K562 (cell line): ENCODE data around the gene SNX15. TPM values are rescaled to one million over a fixed set of nuclear protein-coding genes. Genes with fewer than 3 reads are reported as not detected.

Source experiments
- ATAC-seq: fragments of 200-7000 bp; cut with Tn5 transposase; 3 replicates; pipeline ENCODE4 v1.9.1; 2020; ENCODE audit warnings: moderate library complexity
- BruUV-seq: library from RNA; stranded (reverse); fragments of 400-500 nt; replicated peaks from 2 replicates; lab custom pipeline; 2021; lab: Mats Ljungman, UMichigan
- CTCF ChIA-PET: fragments of 300-600 bp; formaldehyde crosslinking; extraction: SDS; loops from one replicate; lab custom pipeline; 2021; ENCODE audit warnings: low intra/inter-chr PET ratio; lab: Yijun Ruan, JAX
- POLR2A ChIA-PET: fragments of 300-600, 350-650 bp; sonication (Branson Sonifier 250); formaldehyde crosslinking; extraction: SDS; loops from one replicate; lab custom pipeline; 2021; ENCODE audit warnings: antibody characterized with exemption, inconsistent platforms; lab: Yijun Ruan, JAX
- DNase-seq, 4 experiments: peaks; one replicate each; pipeline versions ENCODE4 v3.0.0 to v3.0.0-alpha.2; 2011 to 2018; ENCODE audit warnings: low spot score in 3 of 4, mixed read lengths in 3 of 4; ENCODE audit errors: extremely low read depth in 1 of 4
- FAIRE-seq: peaks from 2 replicates; lab custom pipeline; 2011; peaks lifted over from hg19 to GRCh38; lab: Jason Lieb, UNC
- H2AFZ ChIP-seq: 2 replicates; pipeline ENCODE4 v1.6.0; 2011; ENCODE audit warnings: low read depth, low read length, control low read depth, inconsistent platforms
- H3K27ac ChIP-seq: fragments of 200-600 bp; 3 replicates; pipeline ENCODE4 v1.8.0; 2011; ENCODE audit warnings: low read depth, mild to moderate bottlenecking, control low read depth, inconsistent platforms, low read length, moderate library complexity, mixed read lengths; ENCODE audit errors: extremely low read depth
- H3K27me3 ChIP-seq, 2 experiments: fragments of 300-600 bp in 1 of 2; 2 replicates in 1 of 2; 3 replicates in 1 of 2; pipeline versions ENCODE4 v1.6.0 to v1.8.0; 2011; ENCODE audit warnings: inconsistent platforms in 2 of 2, low read length in 2 of 2, mild to moderate bottlenecking in 1 of 2, mixed read lengths in 1 of 2, moderate library complexity in 1 of 2; ENCODE audit not compliant: control insufficient read depth in 2 of 2, insufficient read depth in 2 of 2
- H3K36me3 ChIP-seq: fragments of 300-600 bp; 3 replicates; pipeline ENCODE4 v1.8.0; 2011; ENCODE audit warnings: mild to moderate bottlenecking, low read length, inconsistent platforms; ENCODE audit not compliant: control insufficient read depth, insufficient read depth
- H3K4me1 ChIP-seq, 2 experiments: fragments of 200-600 bp in 1 of 2; replicated peaks in 1 of 2; 2 replicates in 1 of 2; 3 replicates in 1 of 2; pipeline versions ENCODE4 v1.5.1 to v1.8.0; 2011; ENCODE audit warnings: inconsistent platforms in 2 of 2, low read length in 2 of 2, mild to moderate bottlenecking in 1 of 2, mixed read lengths in 1 of 2, moderate library complexity in 1 of 2; ENCODE audit not compliant: control insufficient read depth in 2 of 2, insufficient read depth in 2 of 2
- H3K4me2 ChIP-seq: 2 replicates; pipeline ENCODE4 v1.6.1; 2011; ENCODE audit warnings: low read length, control low read depth, inconsistent platforms, mixed read lengths; ENCODE audit not compliant: insufficient read depth
- H3K4me3 ChIP-seq: fragments of 200-600 bp; sonication (generic), shearing (Covaris generic); 2 replicates; pipeline ENCODE4 v1.5.1; 2016; ENCODE audit warnings: control low read depth, inconsistent platforms
- H3K79me2 ChIP-seq: fragments of 200-600 bp; 3 replicates; pipeline ENCODE4 v1.8.0; 2011; ENCODE audit warnings: low read length, inconsistent platforms; ENCODE audit not compliant: control insufficient read depth, insufficient read depth
- H3K9ac ChIP-seq, 2 experiments: 2 replicates each; pipeline versions ENCODE4 v1.6.0 to v1.6.1; 2011; ENCODE audit warnings: low read depth in 2 of 2, low read length in 2 of 2, control low read depth in 1 of 2, inconsistent platforms in 1 of 2, mild to moderate bottlenecking in 1 of 2, mixed read lengths in 1 of 2; ENCODE audit not compliant: insufficient read depth in 1 of 2
- H3K9me1 ChIP-seq: one replicate; pipeline ENCODE4 v1.6.0; 2011; ENCODE audit warnings: inconsistent platforms, mild to moderate bottlenecking, low read length, moderate library complexity; ENCODE audit not compliant: control insufficient read depth, insufficient read depth
- H3K9me3 ChIP-seq: replicated peaks from 2 replicates; pipeline ENCODE4 v1.5.1; 2011; ENCODE audit warnings: low read depth, low read length, inconsistent platforms; ENCODE audit not compliant: control insufficient read depth, insufficient read depth
- H4K20me1 ChIP-seq: replicated peaks from 2 replicates; pipeline ENCODE4 v1.6.1; 2011; ENCODE audit warnings: low read length, inconsistent platforms, mixed read lengths; ENCODE audit not compliant: control insufficient read depth, insufficient read depth
- CEBPZ ChIP-seq: fragments of 150-350 bp; IDR thresholded peaks from 2 replicates; pipeline ENCODE4 v1.6.1; 2014; ENCODE audit warnings: low read depth, mild to moderate bottlenecking, low read length, borderline replicate concordance
- CHAMP1 ChIP-seq: fragments of 450-650 bp; IDR thresholded peaks from 2 replicates; pipeline ENCODE4 v1.6.1; 2016; ENCODE audit warnings: mild to moderate bottlenecking
- CHD4 ChIP-seq: fragments of 200-600 bp; sonication (generic); IDR thresholded peaks from 3 replicates; pipeline ENCODE4 v1.6.1; 2012; ENCODE audit warnings: low read depth, mild to moderate bottlenecking, mixed read lengths, low read length, inconsistent platforms; ENCODE audit not compliant: insufficient read depth, insufficient replicate concordance, poor library complexity, severe bottlenecking
- GATAD2A ChIP-seq: fragments of 450-650 bp; IDR thresholded peaks from 2 replicates; pipeline ENCODE4 v1.6.1; 2017
- GTF2E2 ChIP-seq: fragments of 200-800 bp; sonication (Bioruptor generic); IDR thresholded peaks from 2 replicates; pipeline ENCODE4 v1.6.1; 2016; ENCODE audit warnings: missing genetic modification characterization, missing compliant biosample characterization
- HIVEP1 ChIP-seq: fragments of 250-450 bp; sonication (Bioruptor Pico); IDR thresholded peaks from 2 replicates; pipeline ENCODE4 v1.4.0; 2020; ENCODE audit warnings: mild to moderate bottlenecking
- KDM1A ChIP-seq, 2 experiments: fragments of 450-650 bp; IDR thresholded peaks; 2 replicates each; pipeline ENCODE4 v1.6.1; 2016; ENCODE audit warnings: mild to moderate bottlenecking in 2 of 2
- PHF21A ChIP-seq: fragments of 450-650 bp; IDR thresholded peaks from 2 replicates; pipeline ENCODE4 v1.6.1; 2017; ENCODE audit warnings: low read depth, borderline replicate concordance
- RFX7 ChIP-seq: fragments of 250-450 bp; sonication (Bioruptor Pico); IDR thresholded peaks from 2 replicates; pipeline ENCODE4 v1.5.1; 2021; ENCODE audit warnings: mild to moderate bottlenecking
- SETDB1 ChIP-seq: IDR thresholded peaks from one replicate; pipeline ENCODE4 v1.6.1; 2012; ENCODE audit warnings: low read length, control low read depth, inconsistent platforms
- TCF7L2 ChIP-seq: fragments of 150-350 bp; IDR thresholded peaks from 2 replicates; pipeline ENCODE4 v1.6.1; 2016; ENCODE audit warnings: low read depth, mild to moderate bottlenecking, low read length, moderate library complexity
- XRCC4 ChIP-seq: IDR thresholded peaks from one replicate; pipeline ENCODE4 v1.6.1; 2011; ENCODE audit not compliant: insufficient read depth, insufficient read length; ENCODE audit errors: extremely low read depth
- ZFX ChIP-seq: sonication (generic); formaldehyde crosslinking; IDR thresholded peaks from 2 replicates; pipeline ENCODE4 v1.8.0; 2022; ENCODE audit warnings: mild to moderate bottlenecking, missing genetic modification reagents, moderate library complexity
- ZNF197 ChIP-seq: fragments of 200-800 bp; sonication (Bioruptor generic); IDR thresholded peaks from 2 replicates; pipeline ENCODE4 v1.6.1; 2016; ENCODE audit warnings: low read depth, missing genetic modification characterization, missing compliant biosample characterization
- ZNF263 ChIP-seq: sonication (generic); formaldehyde crosslinking; IDR thresholded peaks from 2 replicates; pipeline ENCODE4 v1.8.0; 2022; ENCODE audit warnings: mild to moderate bottlenecking, missing genetic modification reagents, borderline replicate concordance
- ZNF695 ChIP-seq: fragments of 450-650 bp; formaldehyde crosslinking; IDR thresholded peaks from 2 replicates; pipeline ENCODE4 v1.4.0; 2020; ENCODE audit warnings: mild to moderate bottlenecking, moderate library complexity
- ZNF785 ChIP-seq: fragments of 250-450 bp; sonication (Bioruptor Pico); IDR thresholded peaks from 2 replicates; pipeline ENCODE4 v1.4.0; 2020; ENCODE audit warnings: mild to moderate bottlenecking
- WGBS: fragments of 100-300 bp; shearing (Covaris generic); methylation state at CpG from one replicate; pipeline ENCODE4 v1.1.6; 2016; ENCODE audit warnings: low coverage, mixed read lengths; ENCODE audit not compliant: insufficient coverage; ENCODE audit errors: missing lambda C conversion rate; 5-methylcytosine and 5-hydroxymethylcytosine counted together
- in situ Hi-C: fragments of 300-500 bp; cut with MboI; formaldehyde crosslinking; loops from 4 replicates; pipeline ENCODE4 v1.15.0; 2018; ENCODE audit warnings: inconsistent platforms, mixed read lengths
- intact Hi-C: fragments of 100-400 bp; cut with micrococcal nuclease; formaldehyde crosslinking; loops from 2 replicates; pipeline ENCODE4 v1.14.2; 2022
- polyA plus RNA-seq, 8 experiments: library from polyadenylated mRNA; depleted of rRNA in 4 of 8; stranded (reverse) in 5 of 8; unstranded in 3 of 8; fragments of >200 nt; fragmentation: Nextera tagmentation in 2 of 8; fragmentation: Illumina TruSeq in 1 of 8; extraction: Ambion mirVana in 2 of 8; extraction: Trizol in 1 of 8; gene quantifications; 2 replicates each; pipeline versions ENCODE4 v1.2.1 to v1.2.3, GENCODE V29; 2011 to 2014; ENCODE audit warnings: inconsistent platforms in 1 of 8, missing spikeins in 1 of 8
- total RNA-seq, 7 experiments: library from RNA; depleted of rRNA in 6 of 7; stranded (reverse); fragments of >200 nt in 6 of 7; fragmentation: Illumina TruSeq in 2 of 7; extraction: Trizol in 2 of 7; gene quantifications; 2 replicates each; pipeline versions ENCODE4 v1.2.1 to v1.2.3, GENCODE V29; 2011 to 2021; ENCODE audit warnings: low replicate concordance in 1 of 7

SNX15 gene
- total and polyA plus RNA-seq, 9 of the 15 experiments (the other 6 are each of a cell fraction or from before 2014, with no cell fraction given), result 1.8 to 27.8 (median 15.2) TPM

GRCh38 chr11:65083134-65083833 is 56.0 kb downstream of the SNX15 start:
- H3K36me3 ChIP-seq, result peaks cover 82% of the 10 kb centered on the region
- peak; percentile 11 for FAIRE-seq
- peaks cover 66% of the 10 kb centered on the region for H3K79me2 ChIP-seq
- in situ Hi-C loops, result no loop called here
- H3K4me3 ChIP-seq, result peak overlapping the region; percentile 81
- ChIA-PET POLR2A (interaction anchor here (0.5 to 1.8 kb wide), 10 partner anchors 8 to 297 kb away, joined by 3 to 11 read pairs (median 4); partner anchors contain the start of genes SAC3D1 and SNX15), CTCF (interaction anchor here (1.0 to 1.4 kb wide), 2 partner anchors 70 kb away, joined by 3 read pairs; no protein-coding TSS in a partner anchor)
- peak in 2 of 4 experiments; percentile 48 for DNase-seq
- no peaks in the 10 kb centered on the region; a peak in 1 of 5 replicates for H3K27me3 ChIP-seq
- H3K9me3 ChIP-seq, result no peaks in the 10 kb centered on the region
- peak overlapping the region; percentile 90 for H3K27ac ChIP-seq
- peak overlapping the region; percentile 89 for H2AFZ ChIP-seq
- peak overlapping the region; percentile 96 for H3K9ac ChIP-seq
- 0% methylated on average over 13 of the region's 13 CpGs for WGBS
- ATAC-seq, result peak; percentile 15
- peaks cover 22 to 26% of the 10 kb centered on the region in 2 experiments for H3K4me1 ChIP-seq
- no peaks in the 10 kb centered on the region for H3K9me1 ChIP-seq
- BruUV-seq, result TSS peak; percentile 56
- intact Hi-C loops, result loop anchor here (5.0 kb wide), 1 partner anchor 56 kb away; the partner anchor contains the start of gene SNX15
- H3K4me2 ChIP-seq, result peak overlapping the region; percentile 98
- no peaks in the 10 kb centered on the region; the same call in none of the 2 replicates for H4K20me1 ChIP-seq
- TF ChIP-seq GTF2E2 (tag) (no peak), ZNF197 (no peak), CEBPZ (no peak), KDM1A (IDR thresholded peaks at IDR 0.05) (peak; percentile 61 to 67; a peak in 3 of 4 replicates), ZNF785 (CRISPR knock-in tag) (no peak), GATAD2A (no peak), ZFX (CRISPR knock-in tag) (no peak), ZNF695 (CRISPR knock-in tag) (no peak), SETDB1 (no peak), RFX7 (CRISPR knock-in tag) (no peak), XRCC4 (no peak), CHAMP1 (no peak), CHD4 (no peak), TCF7L2 (no peak), HIVEP1 (CRISPR knock-in tag) (no peak), PHF21A (0 out of 2 replicates have a peak, but pooled peaks have one; percentile 36), ZNF263 (CRISPR knock-in tag) (no peak)
